Mucosa of stomach (tissue), 1 donor: ENCODE measurements around the gene FASTKD3.
A peak's percentile ranks its signal among the peaks of the same experiment; 100 is the strongest.
"Not testable (repeated sequence)": the region's sequence is repeated elsewhere in the genome, so short reads cannot be mapped to it uniquely, and the experiment has no call there.

Experiments used
- H3K27me3 ChIP-seq: one replicate; pipeline ENCODE4 v1.7.0; 2013; ENCODE audit warnings: mild to moderate bottlenecking, low read length; ENCODE audit not compliant: control insufficient read depth, insufficient read depth
- H3K36me3 ChIP-seq: one replicate; pipeline ENCODE4 v1.7.0; 2013; ENCODE audit warnings: low read length; ENCODE audit not compliant: control insufficient read depth, insufficient read depth
- H3K4me1 ChIP-seq: one replicate; pipeline ENCODE4 v1.7.0; 2013; ENCODE audit warnings: mild to moderate bottlenecking, low read length; ENCODE audit not compliant: control insufficient read depth, insufficient read depth
- H3K4me3 ChIP-seq: one replicate; pipeline ENCODE4 v1.7.0; 2013; ENCODE audit warnings: low read length
- H3K9ac ChIP-seq: one replicate; pipeline ENCODE4 v1.7.0; 2013; ENCODE audit warnings: mild to moderate bottlenecking, low read length, moderate library complexity
- H3K9me3 ChIP-seq: one replicate; pipeline ENCODE4 v1.7.0; 2013; ENCODE audit warnings: mild to moderate bottlenecking, low read length, moderate library complexity; ENCODE audit not compliant: control insufficient read depth
- donor health status: Pancreatic carcinoma.

The FASTKD3 gene, protein sequence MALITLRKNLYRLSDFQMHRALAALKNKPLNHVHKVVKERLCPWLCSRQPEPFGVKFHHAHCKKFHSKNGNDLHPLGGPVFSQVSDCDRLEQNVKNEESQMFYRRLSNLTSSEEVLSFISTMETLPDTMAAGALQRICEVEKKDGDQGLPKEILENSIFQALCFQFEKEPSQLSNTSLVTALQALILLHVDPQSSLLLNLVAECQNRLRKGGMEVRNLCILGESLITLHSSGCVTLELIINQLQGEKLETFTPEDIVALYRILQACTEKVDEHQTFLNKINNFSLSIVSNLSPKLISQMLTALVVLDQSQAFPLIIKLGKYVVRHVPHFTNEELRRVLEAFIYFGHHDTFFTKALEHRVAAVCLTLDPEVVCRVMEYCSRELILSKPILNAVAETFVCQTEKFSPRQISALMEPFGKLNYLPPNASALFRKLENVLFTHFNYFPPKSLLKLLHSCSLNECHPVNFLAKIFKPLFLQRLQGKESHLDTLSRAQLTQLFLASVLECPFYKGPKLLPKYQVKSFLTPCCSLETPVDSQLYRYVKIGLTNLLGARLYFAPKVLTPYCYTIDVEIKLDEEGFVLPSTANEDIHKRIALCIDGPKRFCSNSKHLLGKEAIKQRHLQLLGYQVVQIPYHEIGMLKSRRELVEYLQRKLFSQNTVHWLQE

DNA sequence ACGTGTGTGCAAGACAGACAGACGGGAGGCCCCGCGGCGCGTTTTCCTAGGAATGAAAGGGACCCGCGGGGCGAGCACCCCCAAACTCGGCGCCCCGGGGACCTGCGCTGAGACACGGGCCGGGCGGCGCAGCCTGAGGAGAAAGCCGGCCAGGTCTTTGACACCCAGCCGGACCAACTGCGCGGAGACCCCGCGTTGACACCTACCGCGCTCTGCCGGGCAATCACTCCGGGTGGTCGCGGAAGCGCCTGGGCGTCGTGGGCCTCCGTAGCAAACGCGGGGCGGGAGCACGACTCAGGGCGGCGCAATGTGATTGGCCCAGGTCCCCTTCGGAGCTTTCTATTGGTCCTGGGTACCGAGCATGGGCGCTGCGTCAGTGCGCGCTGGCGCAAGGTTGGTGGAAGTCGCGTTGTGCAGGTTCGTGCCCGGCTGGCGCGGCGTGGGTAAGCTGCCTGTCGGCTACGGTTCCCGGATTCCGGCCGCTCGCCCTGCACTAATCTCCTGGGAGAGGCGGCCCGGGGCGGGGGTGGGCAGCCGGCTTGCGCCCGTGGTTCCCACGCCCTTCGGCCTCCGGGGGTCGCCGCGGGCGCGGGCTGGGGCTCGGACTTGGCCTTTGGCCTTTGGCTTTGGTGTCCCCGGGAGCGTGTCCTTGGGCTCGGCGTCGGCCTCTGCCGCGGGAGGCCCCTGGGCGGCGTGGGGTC lies at the start of gene FASTKD3, which contains the start of gene MTRR:
FASTKD3 (minus strand) TSS at position 259 of the 701 bp plus-strand sequence. CDS start 948 bp downstream, outside the sequence.
MTRR (plus strand) TSS at position 376 of the 701 bp plus-strand sequence. CDS start 1,647 bp downstream, outside the sequence.
- Histone ChIP-seq H3K4me1 (no peaks in the 10 kb centered on the region), H3K9ac (peak within 1 kb of the TSS; percentile 82), H3K36me3 (no peaks in the 10 kb centered on the region), H3K9me3 (no peaks in the 10 kb centered on the region), H3K4me3 (peak within 1 kb of the TSS; percentile 31), H3K27me3 (no peaks in the 10 kb centered on the region)

DNA sequence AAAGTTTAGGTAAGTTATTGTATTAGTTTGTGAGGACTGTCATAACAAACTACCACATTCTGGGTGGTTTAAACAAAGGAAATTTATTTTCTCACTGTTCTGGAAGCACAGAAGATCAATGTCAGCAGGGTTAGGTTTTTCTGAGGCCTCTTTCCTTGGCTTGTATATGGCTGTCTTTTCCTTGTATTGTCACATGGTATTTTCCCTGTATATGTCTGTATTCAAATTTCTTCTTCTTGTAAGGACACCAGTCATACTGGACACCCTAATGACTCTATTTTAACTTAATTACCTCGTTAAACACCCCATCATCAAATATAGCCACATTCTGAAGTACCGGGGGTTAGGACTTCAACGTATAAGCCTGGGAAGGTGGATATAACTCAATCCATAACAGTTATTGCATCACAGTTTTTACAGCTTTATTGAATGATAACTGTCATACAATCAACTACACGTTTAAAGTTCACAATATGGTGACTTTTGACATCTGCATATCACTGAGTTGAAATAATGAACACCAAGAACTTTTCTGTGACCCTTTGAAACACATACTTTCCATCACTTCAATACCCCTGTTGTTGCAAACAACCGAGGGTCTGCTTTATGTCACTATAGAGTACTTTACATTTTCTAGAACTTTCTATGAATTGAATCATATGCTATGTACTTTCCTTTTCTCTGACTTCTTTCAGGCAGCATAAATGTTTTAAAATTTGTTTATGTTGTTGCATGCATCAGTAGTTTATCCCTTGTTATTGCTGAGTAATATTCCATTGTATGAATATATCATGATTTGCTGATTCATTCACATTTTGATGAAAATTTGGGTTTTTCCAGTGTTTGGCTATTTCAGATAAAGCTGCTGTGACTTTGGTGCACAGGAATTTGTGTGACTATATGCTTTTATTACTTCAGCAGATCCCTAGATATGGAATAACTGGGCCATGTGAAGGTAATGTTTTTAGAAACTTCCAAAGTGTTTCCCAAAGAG lies 48.6 kb upstream of the FASTKD3 start:
- Histone ChIP-seq H3K4me1 (no peaks in the 10 kb centered on the region), H3K9me3 (no peaks in the 10 kb centered on the region), H3K27me3 (no peaks in the 10 kb centered on the region), H3K9ac (no peak overlapping the region), H3K36me3 (no peaks in the 10 kb centered on the region), H3K4me3 (no peak overlapping the region)

DNA sequence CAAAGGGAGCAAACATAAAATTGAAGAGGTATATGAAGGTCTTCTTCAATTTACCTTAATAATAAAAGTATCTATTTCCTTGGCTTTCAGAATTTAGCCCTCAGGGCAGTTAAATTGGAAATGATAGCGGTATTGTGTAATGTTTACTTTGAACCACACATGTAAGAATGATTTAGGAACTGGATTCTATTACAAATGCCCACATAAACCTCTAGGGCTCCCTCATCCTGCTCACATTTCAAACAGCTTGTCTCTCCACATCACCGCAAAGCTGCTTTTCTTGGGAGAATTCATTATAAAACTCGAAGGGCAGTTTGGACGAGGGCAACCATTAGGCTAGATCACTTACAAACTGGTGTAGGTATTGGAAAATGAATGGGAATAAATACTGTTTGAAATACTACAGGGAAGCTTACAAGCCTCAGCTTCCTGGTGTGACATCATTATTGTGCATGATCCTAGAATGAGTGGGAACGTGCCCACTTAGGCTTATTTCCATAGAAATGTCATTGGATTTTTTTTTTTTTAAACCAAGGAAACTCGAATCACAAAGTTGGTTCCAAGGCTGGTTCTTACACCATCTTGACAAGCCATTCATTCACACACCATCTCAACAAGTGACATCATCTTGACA lies 47.5 kb upstream of the FASTKD3 start:
- Histone ChIP-seq H3K27me3 (no peaks in the 10 kb centered on the region), H3K4me3 (no peak overlapping the region), H3K4me1 (no peaks in the 10 kb centered on the region), H3K36me3 (no peaks in the 10 kb centered on the region), H3K9ac (no peak overlapping the region), H3K9me3 (no peaks in the 10 kb centered on the region)

DNA sequence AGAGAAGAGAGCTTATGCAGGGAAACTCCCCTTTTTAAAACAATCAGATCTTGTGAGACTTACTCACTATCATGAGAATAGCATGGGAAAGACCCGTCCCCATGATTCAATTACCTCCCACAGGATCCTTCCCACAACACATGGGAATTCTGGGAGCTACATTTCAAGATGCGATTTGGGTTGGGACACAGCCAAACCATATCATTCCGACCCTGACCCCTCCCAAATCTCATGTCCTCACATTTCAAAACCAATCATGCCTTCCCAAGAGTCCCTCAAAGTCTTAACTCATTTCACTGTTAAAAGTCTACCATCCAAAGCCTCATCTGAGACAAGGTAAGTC lies 42.6 kb upstream of the FASTKD3 start:
- H3K36me3 ChIP-seq, H3K9me3 ChIP-seq: not testable (repeated sequence)

DNA sequence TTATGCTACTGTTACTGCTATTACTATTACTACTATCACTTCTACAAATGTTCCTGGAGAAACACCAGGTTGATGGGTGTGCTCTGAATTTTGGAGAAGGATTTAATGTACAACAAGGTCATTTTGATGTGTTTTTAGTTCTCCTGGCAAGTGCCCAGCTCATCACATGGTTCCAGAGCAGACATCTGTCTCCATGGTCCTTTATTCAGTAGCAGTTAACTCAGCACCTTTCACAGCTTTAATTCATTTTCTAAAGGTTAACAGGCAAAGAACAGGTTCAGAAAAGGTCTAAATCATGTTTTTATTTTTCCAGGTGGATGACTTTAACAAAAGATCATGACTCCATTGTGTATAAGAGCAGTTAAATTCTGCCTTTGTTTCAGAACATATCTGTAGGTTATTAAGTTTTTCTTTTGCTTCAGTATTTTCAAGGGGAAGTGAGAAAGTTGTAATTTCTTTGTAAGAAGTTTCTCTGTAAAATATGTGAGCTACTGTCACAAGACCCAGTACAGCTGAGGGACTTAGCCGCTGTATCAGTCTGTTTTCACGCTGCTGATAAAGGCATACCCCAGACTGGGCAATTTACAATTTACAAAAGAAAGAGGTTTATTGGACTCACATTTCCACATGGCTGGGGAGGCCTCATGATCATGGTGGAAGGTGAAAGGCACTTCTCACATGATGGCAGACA lies 42.1 kb upstream of the FASTKD3 start:
- no peaks in the 10 kb centered on the region for H3K27me3 ChIP-seq
- no peak overlapping the region for H3K4me3 ChIP-seq
- H3K9me3 ChIP-seq = no peaks in the 10 kb centered on the region
- no peaks in the 10 kb centered on the region for H3K36me3 ChIP-seq
- H3K9ac ChIP-seq = no peak overlapping the region
- H3K4me1 ChIP-seq = no peaks in the 10 kb centered on the region

More for the DNA sequence above, 42.6 kb upstream of the FASTKD3 start:
- not testable (repeated sequence) for H3K4me1 ChIP-seq, H3K4me3 ChIP-seq, H3K27me3 ChIP-seq, H3K9ac ChIP-seq

DNA sequence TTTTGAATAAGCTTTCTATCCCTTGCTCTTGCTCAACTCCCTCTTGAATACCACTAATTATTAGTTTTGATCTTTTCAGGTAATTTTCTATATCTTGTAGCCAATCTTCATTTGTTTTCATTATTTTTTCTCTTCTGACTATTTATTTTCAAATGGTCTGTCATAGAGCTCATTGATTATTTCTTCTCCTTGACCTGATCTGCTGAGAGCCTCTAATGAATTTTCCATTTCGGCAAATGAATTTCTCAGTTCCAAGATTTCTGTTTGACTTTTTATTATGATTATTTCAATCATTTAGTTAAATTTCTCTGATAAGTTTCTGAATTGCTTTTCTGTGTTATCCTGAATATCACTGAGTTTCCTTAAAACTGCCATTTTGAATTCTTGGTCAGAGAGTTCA lies 39.5 kb upstream of the FASTKD3 start:
- no peak overlapping the region for H3K9ac ChIP-seq

DNA sequence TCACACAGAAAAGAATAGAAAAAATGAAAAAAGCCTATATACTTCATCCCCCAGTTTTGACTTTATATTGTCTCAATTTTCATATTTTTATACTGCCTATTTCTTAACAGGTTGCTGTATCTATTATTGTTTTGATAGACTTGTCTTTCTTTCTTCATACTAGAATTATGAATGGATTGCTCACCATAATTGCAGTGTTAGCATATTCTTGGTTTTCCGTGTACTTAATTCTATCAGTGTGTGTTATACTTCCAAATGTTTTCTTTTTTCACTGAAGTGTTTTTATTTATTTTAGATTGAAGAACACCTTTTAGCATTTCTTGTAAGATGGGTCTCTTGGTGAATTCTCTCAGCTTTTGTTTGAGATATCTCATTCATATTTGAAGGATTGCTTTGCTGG lies 38.8 kb upstream of the FASTKD3 start:
- Histone ChIP-seq H3K4me3 (no peak overlapping the region), H3K9me3 (no peaks in the 10 kb centered on the region), H3K36me3 (no peaks in the 10 kb centered on the region), H3K27me3 (no peaks in the 10 kb centered on the region), H3K9ac (no peak overlapping the region), H3K4me1 (no peaks in the 10 kb centered on the region)

More for the DNA sequence above, 39.5 kb upstream of the FASTKD3 start:
- no peaks in the 10 kb centered on the region for H3K27me3 ChIP-seq
- no peak overlapping the region for H3K4me3 ChIP-seq
- H3K36me3 ChIP-seq = no peaks in the 10 kb centered on the region
- H3K4me1 ChIP-seq = no peaks in the 10 kb centered on the region
- H3K9me3 ChIP-seq = no peaks in the 10 kb centered on the region

DNA sequence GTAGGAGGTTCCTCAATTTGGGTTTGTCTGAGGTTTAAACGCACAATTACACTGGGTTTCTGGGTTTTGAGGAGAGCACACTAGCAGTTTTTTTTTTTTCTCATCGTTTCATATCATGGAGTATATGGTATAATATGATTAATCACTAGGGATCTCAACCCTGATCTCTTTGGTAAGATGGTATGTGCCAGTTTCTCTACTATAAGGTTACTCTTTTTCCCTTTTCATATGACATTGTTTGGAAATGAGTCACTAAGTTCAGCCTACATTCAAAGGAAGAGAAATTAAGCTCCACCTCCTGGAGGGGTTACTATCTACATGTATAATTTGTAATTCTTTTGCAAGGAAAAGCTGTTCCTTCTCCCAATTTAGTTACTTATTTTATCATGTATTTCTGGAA lies 35.3 kb upstream of the FASTKD3 start:
- no peaks in the 10 kb centered on the region for H3K36me3 ChIP-seq
- no peaks in the 10 kb centered on the region for H3K9me3 ChIP-seq
- H3K27me3 ChIP-seq = no peaks in the 10 kb centered on the region
- no peaks in the 10 kb centered on the region for H3K4me1 ChIP-seq
- H3K9ac ChIP-seq = no peak overlapping the region
- H3K4me3 ChIP-seq = no peak overlapping the region

DNA sequence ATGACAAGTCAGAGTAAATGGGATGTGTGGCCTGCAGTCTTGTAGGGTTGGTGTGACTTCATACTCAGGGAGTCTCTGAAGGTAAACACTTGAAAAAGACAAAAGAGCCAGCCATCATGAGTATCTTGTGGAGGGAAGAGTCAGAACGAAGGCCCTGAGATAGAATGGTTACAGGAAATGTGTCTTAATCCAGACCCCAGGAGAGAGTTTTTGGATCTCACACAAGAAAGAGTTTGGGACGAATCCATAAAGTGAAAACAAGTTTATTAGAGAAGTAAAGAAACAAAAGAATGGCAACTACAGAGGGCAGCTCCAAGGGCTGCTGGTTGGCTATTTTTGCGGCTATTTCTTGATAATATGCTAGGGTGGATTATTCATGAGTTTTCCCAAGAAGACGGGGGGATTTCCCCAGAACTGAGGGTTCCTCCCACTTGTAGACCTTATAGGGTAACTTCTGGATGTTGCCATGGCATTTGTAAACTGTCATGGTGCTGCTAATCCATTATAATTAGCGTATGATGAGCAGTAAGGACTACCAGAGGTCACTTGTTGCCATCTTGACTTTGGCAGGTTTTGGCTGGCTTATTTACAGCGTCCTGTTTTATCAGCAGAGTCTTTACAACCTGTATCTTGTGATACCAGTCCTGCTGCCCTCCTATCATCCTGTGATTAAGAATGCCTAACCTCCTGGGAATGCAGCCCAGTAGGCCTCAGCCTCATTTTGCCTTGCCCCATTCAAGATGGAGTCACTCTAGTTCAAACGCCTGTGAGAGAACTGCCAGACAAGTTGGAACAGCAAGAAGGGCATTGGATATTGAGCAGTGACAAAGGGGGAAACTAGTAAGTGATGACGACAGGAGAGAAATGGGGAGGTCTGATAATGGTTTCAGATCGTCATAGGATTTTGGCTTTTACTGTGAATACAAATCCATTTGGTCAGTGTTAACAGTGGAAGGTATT lies 34.1 kb upstream of the FASTKD3 start:
- Histone ChIP-seq H3K9ac (no peak overlapping the region), H3K36me3 (peaks cover 5% of the 10 kb centered on the region), H3K4me3 (no peak overlapping the region), H3K4me1 (no peaks in the 10 kb centered on the region), H3K27me3 (no peaks in the 10 kb centered on the region), H3K9me3 (no peaks in the 10 kb centered on the region)

DNA sequence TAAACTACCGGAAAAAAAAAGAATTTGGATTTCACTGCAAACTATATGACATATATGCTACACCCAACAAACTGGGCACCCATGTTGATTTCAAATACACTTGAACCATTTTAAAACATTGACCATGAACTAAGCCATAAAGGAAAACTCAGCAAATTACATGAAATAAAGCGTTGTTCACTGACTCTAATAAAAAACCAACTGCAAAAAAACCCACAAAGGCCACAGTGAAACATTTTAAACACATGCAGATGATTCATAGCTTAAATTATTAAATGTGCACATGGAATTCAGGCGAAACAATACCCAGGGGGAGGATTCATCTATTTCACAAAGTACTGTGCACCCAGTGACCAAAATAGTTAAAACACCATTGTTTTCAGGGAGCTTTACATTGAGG lies 33.4 kb upstream of the FASTKD3 start:
- Histone ChIP-seq H3K4me3 (no peak overlapping the region), H3K27me3 (no peaks in the 10 kb centered on the region), H3K9ac (no peak overlapping the region), H3K9me3 (no peaks in the 10 kb centered on the region), H3K4me1 (no peaks in the 10 kb centered on the region), H3K36me3 (peaks cover 5% of the 10 kb centered on the region)
